Measurements from ENCODE around the gene FOXA1. TPM values are rescaled to one million over a fixed set of nuclear protein-coding genes. Genes with fewer than 3 reads are reported as not detected.

Gene FOXA1
- total and polyA plus RNA-seq, 9 of the 15 experiments (the other 6 are each of a cell fraction or from before 2014, with no cell fraction given), result 0.20 to 3.0 (median 1.3) TPM

DNA sequence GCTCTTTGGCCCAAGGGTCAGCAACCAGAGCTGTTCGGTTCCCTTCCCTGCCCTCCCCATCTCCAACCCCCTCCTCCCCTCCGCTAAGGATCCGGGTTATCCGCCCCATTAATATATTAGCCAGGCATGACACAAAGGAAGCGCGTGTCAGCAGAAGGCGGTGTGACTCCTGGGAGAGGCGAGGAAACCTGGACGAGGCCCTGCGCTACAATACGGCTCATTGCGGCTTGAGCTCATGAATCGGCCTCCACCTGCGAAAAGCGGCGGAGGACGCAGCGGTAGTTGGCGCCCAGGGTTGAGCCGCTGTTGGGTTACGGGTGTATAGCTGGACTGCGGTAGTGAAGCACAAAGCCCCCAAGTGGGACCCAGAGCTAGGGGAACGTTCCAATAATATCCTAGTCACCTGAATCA is 9.9 kb downstream of the FOXA1 start (continued):
- no peak for TF ChIP-seq CREB3L1 (IDR thresholded peaks at IDR 0.05; ENCODE audit: borderline replicate concordance, low read depth)

DNA sequence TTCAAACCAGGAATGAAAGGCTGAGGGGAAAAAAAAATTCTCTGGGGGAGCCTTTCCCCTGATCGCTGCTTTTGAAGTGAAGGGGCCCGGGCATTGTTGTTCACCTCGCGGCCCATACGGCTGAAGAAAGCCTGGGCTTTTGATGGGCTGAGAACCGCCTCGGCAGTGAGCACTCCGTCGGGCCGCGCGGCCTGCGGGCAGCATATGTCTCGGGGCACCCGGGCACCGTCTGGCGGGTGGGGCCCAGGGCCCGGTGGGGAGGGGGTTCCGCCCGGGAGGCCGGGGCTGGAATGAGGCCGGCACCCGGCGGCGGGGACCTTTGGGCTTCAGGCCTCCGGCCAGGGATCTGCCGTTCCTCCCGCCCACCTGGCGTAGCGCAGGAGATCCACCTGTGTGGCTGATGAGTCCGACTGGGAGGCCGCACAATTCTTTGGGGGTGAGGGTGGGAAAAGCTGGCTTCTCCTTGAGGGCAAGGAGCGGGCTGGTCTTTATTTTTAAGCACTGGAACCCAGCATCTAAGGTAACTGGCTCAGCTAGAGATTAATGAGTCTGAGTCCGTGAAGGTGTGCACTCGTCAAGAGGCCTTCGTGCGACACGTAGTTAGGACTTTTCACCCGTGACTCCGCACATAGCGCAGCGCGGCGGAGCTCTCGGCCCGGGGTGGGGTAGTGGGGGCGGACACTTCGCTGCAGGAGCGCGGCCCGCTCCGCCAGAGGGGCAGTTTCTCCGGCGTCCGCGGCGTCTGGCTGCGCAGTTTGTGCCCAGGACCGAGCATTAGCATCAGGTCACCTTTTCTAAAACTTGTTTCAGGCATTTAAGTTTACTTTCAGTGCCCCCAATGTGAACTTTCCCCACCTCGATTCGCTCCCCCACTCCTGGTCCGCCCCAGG is 10.6 kb downstream of the FOXA1 start:
- CTCF ChIA-PET (ENCODE audit: low intra/inter-chr PET ratio), result no interaction called here
- 74% methylated on average over 9 of the region's 62 CpGs for WGBS (ENCODE audit: insufficient coverage, low coverage, missing lambda C conversion rate)
- no peaks in the 10 kb centered on the region for H4K20me1 ChIP-seq (replicated peaks; ENCODE audit: control insufficient read depth, insufficient read depth, low read length)
- no peak for FAIRE-seq
- no peak for DNase-seq (ENCODE audit: extremely low read depth in 1 of 4, low spot score in 3 of 4)
- no peaks in the 10 kb centered on the region for H3K9me1 ChIP-seq (ENCODE audit: control insufficient read depth, insufficient read depth, low read length)
- in situ Hi-C loops (cut with MboI), result loop anchor here (25.0 kb wide), 1 partner anchor 322 kb away; no protein-coding TSS in a partner anchor
- H3K9me3 ChIP-seq (replicated peaks; ENCODE audit: control insufficient read depth, insufficient read depth, low read depth, low read length), result no peaks in the 10 kb centered on the region
- intact Hi-C loops (cut with micrococcal nuclease), result no loop called here
- no peaks in the 10 kb centered on the region for H3K36me3 ChIP-seq (ENCODE audit: control insufficient read depth, insufficient read depth, low read length)
- POLR2A ChIA-PET, result no interaction called here
- H3K9ac ChIP-seq (ENCODE audit: insufficient read depth in 1 of 2, low read depth in 2 of 2, low read length in 2 of 2), result no peak overlapping the region
- no peaks in the 10 kb centered on the region for H3K79me2 ChIP-seq (ENCODE audit: control insufficient read depth, insufficient read depth, low read length)
- no peak for ATAC-seq
- H3K27me3 ChIP-seq (ENCODE audit: control insufficient read depth in 2 of 2, insufficient read depth in 2 of 2, low read length in 2 of 2), result no peaks in the 10 kb centered on the region; a peak in 1 of 5 replicates
- peaks cover 0 to 13% of the 10 kb centered on the region in 2 experiments; a peak in 1 of 5 replicates for H3K4me1 ChIP-seq (replicated peaks in 1 of 2; ENCODE audit: control insufficient read depth in 2 of 2, insufficient read depth in 2 of 2, low read length in 2 of 2)
- no TSS peak for BruUV-seq (replicated peaks)
- TF ChIP-seq, protein P1, sequence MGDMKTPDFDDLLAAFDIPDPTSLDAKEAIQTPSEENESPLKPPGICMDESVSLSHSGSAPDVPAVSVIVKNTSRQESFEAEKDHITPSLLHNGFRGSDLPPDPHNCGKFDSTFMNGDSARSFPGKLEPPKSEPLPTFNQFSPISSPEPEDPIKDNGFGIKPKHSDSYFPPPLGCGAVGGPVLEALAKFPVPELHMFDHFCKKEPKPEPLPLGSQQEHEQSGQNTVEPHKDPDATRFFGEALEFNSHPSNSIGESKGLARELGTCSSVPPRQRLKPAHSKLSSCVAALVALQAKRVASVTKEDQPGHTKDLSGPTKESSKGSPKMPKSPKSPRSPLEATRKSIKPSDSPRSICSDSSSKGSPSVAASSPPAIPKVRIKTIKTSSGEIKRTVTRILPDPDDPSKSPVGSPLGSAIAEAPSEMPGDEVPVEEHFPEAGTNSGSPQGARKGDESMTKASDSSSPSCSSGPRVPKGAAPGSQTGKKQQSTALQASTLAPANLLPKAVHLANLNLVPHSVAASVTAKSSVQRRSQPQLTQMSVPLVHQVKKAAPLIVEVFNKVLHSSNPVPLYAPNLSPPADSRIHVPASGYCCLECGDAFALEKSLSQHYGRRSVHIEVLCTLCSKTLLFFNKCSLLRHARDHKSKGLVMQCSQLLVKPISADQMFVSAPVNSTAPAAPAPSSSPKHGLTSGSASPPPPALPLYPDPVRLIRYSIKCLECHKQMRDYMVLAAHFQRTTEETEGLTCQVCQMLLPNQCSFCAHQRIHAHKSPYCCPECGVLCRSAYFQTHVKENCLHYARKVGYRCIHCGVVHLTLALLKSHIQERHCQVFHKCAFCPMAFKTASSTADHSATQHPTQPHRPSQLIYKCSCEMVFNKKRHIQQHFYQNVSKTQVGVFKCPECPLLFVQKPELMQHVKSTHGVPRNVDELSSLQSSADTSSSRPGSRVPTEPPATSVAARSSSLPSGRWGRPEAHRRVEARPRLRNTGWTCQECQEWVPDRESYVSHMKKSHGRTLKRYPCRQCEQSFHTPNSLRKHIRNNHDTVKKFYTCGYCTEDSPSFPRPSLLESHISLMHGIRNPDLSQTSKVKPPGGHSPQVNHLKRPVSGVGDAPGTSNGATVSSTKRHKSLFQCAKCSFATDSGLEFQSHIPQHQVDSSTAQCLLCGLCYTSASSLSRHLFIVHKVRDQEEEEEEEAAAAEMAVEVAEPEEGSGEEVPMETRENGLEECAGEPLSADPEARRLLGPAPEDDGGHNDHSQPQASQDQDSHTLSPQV (IDR thresholded peaks at IDR 0.05), result no peak
- no peak for TF ChIP-seq ZFX (CRISPR knock-in tag; IDR thresholded peaks at IDR 0.05)
- TF ChIP-seq GTF2F1 (IDR thresholded peaks at IDR 0.05; ENCODE audit: low read depth, low read length), result no peak
- no peak for TF ChIP-seq HDAC8 (tag; IDR thresholded peaks at IDR 0.05)
- no peak for TF ChIP-seq ZNF584 (CRISPR knock-in tag; IDR thresholded peaks at IDR 0.05; ENCODE audit: low read depth)
- no peak for TF ChIP-seq MTA3 (IDR thresholded peaks at IDR 0.05; ENCODE audit: borderline replicate concordance)
- no peak overlapping the region for H2AFZ ChIP-seq (ENCODE audit: low read depth, low read length)
- H3K4me3 ChIP-seq, result no peak overlapping the region
- no peak overlapping the region for H3K27ac ChIP-seq (ENCODE audit: extremely low read depth, low read depth, low read length)
- H3K4me2 ChIP-seq (ENCODE audit: insufficient read depth, low read length), result no peak overlapping the region
